Sigmoid colon (tissue), 4 donors: ENCODE data around the gene TMC2.

Source experiments
- CTCF ChIP-seq, 4 experiments: fragments of 450-650 bp in 3 of 4; fragments of 200-600 bp in 1 of 4; IDR thresholded peaks; one replicate each; pipeline ENCODE4 v1.5.1; 2016 to 2019; ENCODE audit warnings: antibody characterized with exemption in 4 of 4, mild to moderate bottlenecking in 3 of 4, moderate library complexity in 2 of 4
- EP300 ChIP-seq, 4 donors: sonication (generic); formaldehyde crosslinking; IDR thresholded peaks; one replicate each; pipeline ENCODE4 v1.6.1; 2017; ENCODE audit warnings: antibody characterized with exemption in 4 of 4
- POLR2A ChIP-seq, 2 donors: fragments of 450-650 bp; IDR thresholded peaks; one replicate each; pipeline ENCODE4 v1.6.1; 2016; ENCODE audit warnings: antibody characterized with exemption in 2 of 2, mild to moderate bottlenecking in 2 of 2, moderate library complexity in 2 of 2
- POLR2AphosphoS5 ChIP-seq, 4 donors: sonication (generic); formaldehyde crosslinking; IDR thresholded peaks; one replicate each; pipeline ENCODE4 v1.6.1; 2017; ENCODE audit warnings: antibody characterized with exemption in 4 of 4

DNA sequence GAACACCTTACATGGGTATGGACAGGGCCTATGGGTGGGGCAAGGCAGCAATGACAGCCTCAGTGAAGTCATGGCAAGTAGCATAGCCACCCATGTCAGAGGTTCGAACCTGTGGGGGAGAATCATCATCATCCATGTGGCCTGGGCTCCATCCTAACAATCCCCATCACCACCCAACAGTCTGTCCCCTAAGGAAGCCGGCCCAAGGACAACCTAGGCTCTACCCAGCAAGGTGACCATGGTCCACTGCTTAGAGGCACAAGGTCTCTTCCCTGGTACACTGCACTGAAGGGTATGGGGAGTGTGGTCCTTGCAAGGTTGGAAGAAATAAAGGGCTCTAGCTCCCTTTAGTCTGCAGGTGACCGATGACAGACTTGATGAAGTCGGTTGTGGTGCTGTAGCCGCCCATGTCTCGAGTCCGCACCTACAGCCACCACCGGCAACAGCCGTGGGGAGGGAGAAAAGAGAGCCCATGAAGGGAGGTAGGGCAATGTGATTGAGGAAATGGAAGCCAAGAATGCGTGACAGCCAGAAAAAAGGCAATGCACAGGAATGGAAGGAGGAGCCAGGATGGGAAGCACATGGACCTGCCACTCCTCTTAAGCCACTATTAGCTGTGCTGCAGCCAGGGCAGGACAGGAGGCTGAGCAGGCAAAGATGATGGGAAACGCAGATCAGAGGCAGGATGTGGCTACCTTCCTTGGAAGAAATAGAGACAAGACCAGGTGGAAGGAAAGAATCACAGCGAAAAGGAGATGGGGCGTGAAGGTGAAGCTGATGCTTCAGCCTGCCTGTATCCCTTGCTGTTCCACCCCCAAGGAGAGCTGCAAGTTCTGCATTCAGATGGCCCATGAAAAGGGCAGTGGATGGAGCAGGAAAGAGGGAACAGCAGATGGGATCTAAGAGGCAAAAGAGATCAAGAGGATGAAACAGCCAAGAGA is 122.3 kb downstream of the TMC2 start:
- TF ChIP-seq CTCF (IDR thresholded peaks at IDR 0.05) (no peak), POLR2A (IDR thresholded peaks at IDR 0.05) (no peak), POLR2AphosphoS5 (IDR thresholded peaks at IDR 0.05) (no peak), EP300 (IDR thresholded peaks at IDR 0.05) (no peak)
